H1 (cell line): ENCODE measurements around the gene PTPRT. TPM values are rescaled to one million over a fixed set of nuclear protein-coding genes. Genes with fewer than 3 reads are reported as not detected.

Experiments used
- CTCF ChIA-PET: fragments of 300-600 bp; sonication (Branson Sonifier 250); formaldehyde crosslinking; loops from one replicate; lab custom pipeline; 2021; ENCODE audit not compliant: partially characterized antibody; lab: Charles Lee
- POLR2A ChIA-PET: fragments of 300-600 bp; sonication (Branson Sonifier 250); formaldehyde crosslinking; loops from one replicate; lab custom pipeline; 2021; ENCODE audit warnings: inconsistent platforms; ENCODE audit not compliant: partially characterized antibody; lab: Charles Lee
- DNase-seq, 2 experiments: peaks; one replicate each; pipeline versions ENCODE4 v3.0.0 to v3.0.0-alpha.2; 2010 to 2022; ENCODE audit warnings: low spot score in 2 of 2, low read depth in 1 of 2, mixed read lengths in 1 of 2
- FAIRE-seq: peaks from 2 replicates; lab custom pipeline; 2011; peaks lifted over from hg19 to GRCh38; lab: Jason Lieb, UNC
- H2AFZ ChIP-seq: 2 replicates; pipeline ENCODE4 v1.8.1; 2012; ENCODE audit warnings: low read length, inconsistent platforms
- H2AK5ac ChIP-seq: 2 replicates; pipeline ENCODE4 v1.6.1; 2013; ENCODE audit warnings: low read depth, low read length
- H2BK120ac ChIP-seq: replicated peaks from 2 replicates; pipeline ENCODE3; 2013; ENCODE audit warnings: low read depth, low read length, inconsistent platforms
- H2BK12ac ChIP-seq: 2 replicates; pipeline ENCODE4 v1.6.1; 2013; ENCODE audit warnings: low read depth, low read length
- H2BK15ac ChIP-seq: 2 replicates; pipeline ENCODE4 v1.6.1; 2013; ENCODE audit warnings: low read length
- H2BK20ac ChIP-seq: 2 replicates; pipeline ENCODE4 v1.6.1; 2013; ENCODE audit warnings: low read length
- H2BK5ac ChIP-seq: 2 replicates; pipeline ENCODE4 v1.6.1; 2013; ENCODE audit warnings: low read depth, low read length
- H3K14ac ChIP-seq: 2 replicates; pipeline ENCODE4 v1.6.1; 2013; ENCODE audit warnings: inconsistent platforms; ENCODE audit not compliant: insufficient read length
- H3K18ac ChIP-seq: 2 replicates; pipeline ENCODE4 v1.6.1; 2013; ENCODE audit warnings: low read length; ENCODE audit errors: extremely low read depth
- H3K23ac ChIP-seq: 2 replicates; pipeline ENCODE4 v1.6.1; 2013; ENCODE audit warnings: inconsistent platforms; ENCODE audit not compliant: insufficient read length
- H3K23me2 ChIP-seq: 2 replicates; pipeline ENCODE4 v1.6.1; 2013; ENCODE audit warnings: low read depth, low read length
- H3K27ac ChIP-seq: 2 replicates; pipeline ENCODE4 v1.6.1; 2011; ENCODE audit warnings: low read depth, low read length, inconsistent platforms
- H3K27me3 ChIP-seq, 4 experiments: replicated peaks in 1 of 4; 1 replicate in 1 of 4; 2 replicates in 3 of 4; pipeline versions ENCODE4 v1.6.1 to v1.8.1; 2011 to 2013; ENCODE audit warnings: low read length in 3 of 4, mild to moderate bottlenecking in 3 of 4, inconsistent platforms in 2 of 4, mixed read lengths in 2 of 4, moderate library complexity in 1 of 4; ENCODE audit not compliant: control insufficient read depth in 3 of 4, insufficient read depth in 3 of 4; ENCODE audit errors: extremely low read depth in 1 of 4
- H3K36me3 ChIP-seq, 4 experiments: 2 replicates each; pipeline versions ENCODE4 v1.6.1 to v1.8.1; 2011 to 2013; ENCODE audit warnings: mild to moderate bottlenecking in 4 of 4, low read length in 3 of 4, moderate library complexity in 2 of 4, control low read depth in 1 of 4, inconsistent platforms in 1 of 4; ENCODE audit not compliant: insufficient read depth in 4 of 4, control insufficient read depth in 2 of 4
- H3K4ac ChIP-seq: replicated peaks from 2 replicates; pipeline ENCODE3; 2013; ENCODE audit warnings: low read length, low read depth, mixed read lengths, inconsistent platforms; ENCODE audit not compliant: insufficient read length
- H3K4me1 ChIP-seq, 4 experiments: replicated peaks in 1 of 4; 1 replicate in 1 of 4; 2 replicates in 3 of 4; pipeline versions ENCODE4 v1.6.1 to v1.8.1; 2011 to 2013; ENCODE audit warnings: low read length in 3 of 4, inconsistent platforms in 2 of 4, mixed read lengths in 1 of 4; ENCODE audit not compliant: insufficient read depth in 4 of 4, control insufficient read depth in 3 of 4
- H3K4me2 ChIP-seq, 2 experiments: 2 replicates each; pipeline versions ENCODE4 v1.6.1 to v1.8.1; 2011 to 2013; ENCODE audit warnings: low read depth in 2 of 2, low read length in 2 of 2, control low read depth in 1 of 2, inconsistent platforms in 1 of 2, mild to moderate bottlenecking in 1 of 2; ENCODE audit not compliant: insufficient read depth in 1 of 2
- H3K4me3 ChIP-seq, 4 experiments: fragments of 200-600, 300-600 bp in 1 of 4; sonication (generic), shearing (Covaris generic), sonication (Bioruptor Twin) in 1 of 4; 2 replicates each; pipeline versions ENCODE4 v1.5.1 to v1.8.1; 2011 to 2016; ENCODE audit warnings: low read length in 4 of 4, low read depth in 3 of 4, control low read depth in 2 of 4, inconsistent platforms in 2 of 4, mild to moderate bottlenecking in 2 of 4, mixed read lengths in 1 of 4, moderate library complexity in 1 of 4; ENCODE audit not compliant: insufficient read depth in 2 of 4; ENCODE audit errors: extremely low read depth in 1 of 4
- H3K56ac ChIP-seq: replicated peaks from 2 replicates; pipeline ENCODE3; 2013; ENCODE audit warnings: low read depth, mild to moderate bottlenecking, mixed read lengths, low read length, inconsistent platforms; ENCODE audit not compliant: insufficient read length
- H3K79me1 ChIP-seq: 2 replicates; pipeline ENCODE4 v1.6.1; 2013; ENCODE audit warnings: low read depth, low read length, control low read depth
- H3K79me2 ChIP-seq, 2 experiments: 2 replicates each; pipeline versions ENCODE4 v1.6.1 to v1.8.1; 2012 to 2013; ENCODE audit warnings: low read length in 2 of 2, mild to moderate bottlenecking in 2 of 2, inconsistent platforms in 1 of 2; ENCODE audit not compliant: insufficient read depth in 2 of 2, control insufficient read depth in 1 of 2
- H3K9ac ChIP-seq, 4 experiments: replicated peaks in 1 of 4; 1 replicate in 1 of 4; 2 replicates in 3 of 4; pipeline versions ENCODE4 v1.6.1 to v1.8.1; 2011 to 2013; ENCODE audit warnings: low read depth in 3 of 4, low read length in 3 of 4, control low read depth in 2 of 4, mild to moderate bottlenecking in 2 of 4, moderate library complexity in 2 of 4, inconsistent platforms in 1 of 4; ENCODE audit errors: extremely low read depth in 1 of 4
- H3K9me3 ChIP-seq, 2 experiments: 2 replicates each; pipeline versions ENCODE4 v1.6.1 to v1.8.1; 2012 to 2013; ENCODE audit warnings: mild to moderate bottlenecking in 2 of 2, moderate library complexity in 2 of 2, control low read depth in 1 of 2, inconsistent platforms in 1 of 2, low read depth in 1 of 2, low read length in 1 of 2, mixed read lengths in 1 of 2; ENCODE audit not compliant: insufficient read depth in 2 of 2
- H4K20me1 ChIP-seq, 2 experiments: replicated peaks in 1 of 2; 2 replicates each; pipeline versions ENCODE3 to v1.8.1; 2011 to 2013; ENCODE audit warnings: inconsistent platforms in 2 of 2, low read length in 2 of 2, mild to moderate bottlenecking in 1 of 2; ENCODE audit not compliant: insufficient read depth in 2 of 2, control insufficient read depth in 1 of 2
- H4K5ac ChIP-seq: 2 replicates; pipeline ENCODE4 v1.6.1; 2013; ENCODE audit warnings: low read length, low read depth, mixed read lengths, inconsistent platforms; ENCODE audit not compliant: insufficient read length
- H4K8ac ChIP-seq: 2 replicates; pipeline ENCODE4 v1.8.0; 2013; ENCODE audit warnings: mild to moderate bottlenecking, moderate library complexity, low read length, inconsistent platforms; ENCODE audit not compliant: insufficient read depth; ENCODE audit errors: extremely low read depth
- H4K91ac ChIP-seq: replicated peaks from 2 replicates; pipeline ENCODE3; 2013; ENCODE audit warnings: low read length, mixed read lengths, inconsistent platforms; ENCODE audit not compliant: insufficient read length
- ATF2 ChIP-seq: IDR thresholded peaks from 2 replicates; pipeline ENCODE4 v1.6.1; 2012; ENCODE audit warnings: low read length, inconsistent platforms
- BCL11A ChIP-seq, 2 experiments: IDR thresholded peaks; one replicate each; pipeline ENCODE4 v1.6.1; 2011; ENCODE audit warnings: low read depth in 2 of 2, low read length in 2 of 2, mild to moderate bottlenecking in 2 of 2
- HDAC2 ChIP-seq, 2 experiments: fragments of 300-600 bp in 1 of 2; sonication (generic) in 1 of 2; IDR thresholded peaks; 2 replicates each; pipeline ENCODE4 v1.6.1; 2011 to 2012; ENCODE audit warnings: low read depth in 2 of 2, low read length in 2 of 2, mild to moderate bottlenecking in 2 of 2, moderate library complexity in 2 of 2, borderline replicate concordance in 1 of 2, inconsistent platforms in 1 of 2
- KDM4A ChIP-seq: IDR thresholded peaks from one replicate; pipeline ENCODE4 v1.7.1; 2012; ENCODE audit warnings: low read depth, mild to moderate bottlenecking, moderate library complexity, low read length, inconsistent platforms; ENCODE audit not compliant: severe bottlenecking
- NRF1 ChIP-seq: IDR thresholded peaks from 2 replicates; pipeline ENCODE4 v1.6.1; 2011; ENCODE audit warnings: mild to moderate bottlenecking, low read depth, low read length, improper control_type of control experiment
- POLR2AphosphoS5 ChIP-seq: IDR thresholded peaks from 2 replicates; pipeline ENCODE4 v1.6.1; 2011; ENCODE audit warnings: low read depth, low read length
- whole genome bisulfite sequencing, 2 experiments: shearing (Covaris generic) in 1 of 2; methylation state at CpG; one replicate each; pipeline versions ENCODE4 v1.1.6 to v1.1.7; 2013 to 2015; ENCODE audit warnings: low lambda C conversion rate in 2 of 2, mixed read lengths in 2 of 2, inconsistent platforms in 1 of 2, low coverage in 1 of 2, missing lambda C conversion rate in 1 of 2; ENCODE audit not compliant: insufficient replicate concordance in 2 of 2, insufficient coverage in 1 of 2, insufficient read length in 1 of 2; ENCODE audit errors: extremely low coverage in 1 of 2, missing lambda C conversion rate in 1 of 2; 5-methylcytosine and 5-hydroxymethylcytosine counted together
- polyA plus RNA-seq, 7 experiments: library from polyadenylated mRNA; depleted of rRNA in 3 of 7; stranded (reverse) in 5 of 7; unstranded in 2 of 7; fragments of >200 nt in 5 of 7; fragments of 200-250 nt in 2 of 7; gene quantifications; 1 replicate in 5 of 7; 2 replicates in 1 of 7; 4 replicates in 1 of 7; pipeline versions ENCODE4 v1.2.1 to v1.2.3, GENCODE V29; 2011 to 2013; ENCODE audit warnings: missing spikeins in 2 of 7, mixed read lengths in 2 of 7
- total RNA-seq: library from RNA; stranded (reverse); fragmentation: NEBNext Ultra II Directional; extraction: Animal tissue kit (Norgen Biotek cat#: 25700); gene quantifications from 2 replicates; pipeline ENCODE4 v1.2.1, GENCODE V29; 2021

Gene PTPRT
- total and polyA plus RNA-seq, 2 of the 8 experiments (the other 6 are each of a cell fraction or from before 2014, with no cell fraction given), result 0.33 to 1.8 TPM

DNA sequence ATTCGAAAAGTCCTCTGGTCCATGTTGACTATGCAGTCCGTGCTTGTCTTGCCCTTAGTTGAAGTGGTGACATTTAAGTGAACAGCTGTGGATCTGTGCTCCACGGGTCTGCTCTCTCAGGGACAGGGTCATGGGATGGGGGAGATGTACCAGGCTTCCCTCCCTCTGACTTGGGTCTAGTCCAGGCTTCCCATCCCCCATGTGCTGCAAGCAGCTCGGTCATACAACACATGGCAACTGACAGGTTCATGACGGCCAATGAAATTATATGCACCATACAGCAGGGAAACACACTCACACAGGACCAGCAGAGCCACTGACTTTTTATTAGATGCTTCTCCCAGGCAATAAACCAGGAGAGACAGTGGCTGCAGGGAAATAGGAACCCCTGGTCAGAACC lies 201.4 kb downstream of the PTPRT start:
- no peak overlapping the region for H2AK5ac ChIP-seq
- H3K14ac ChIP-seq, result no peak overlapping the region
- H3K18ac ChIP-seq, result no peak overlapping the region
- no peak overlapping the region for H4K8ac ChIP-seq
- H2BK20ac ChIP-seq, result no peak overlapping the region
- ChIA-PET POLR2A (no interaction called here), CTCF (no interaction called here)
- no peak for DNase-seq
- 93% methylated on average over 5 of the region's 5 CpGs; no CpG with 5 or more reads in 1 of the 2 experiments for WGBS, 2 experiments
- H3K79me1 ChIP-seq, result no peaks in the 10 kb centered on the region
- H3K79me2 ChIP-seq, result no peaks in the 10 kb centered on the region
- H3K9me3 ChIP-seq, result no peaks in the 10 kb centered on the region
- no peaks in the 10 kb centered on the region for H4K20me1 ChIP-seq
- H3K4me2 ChIP-seq, result no peak overlapping the region
- H3K4me1 ChIP-seq, result peaks cover 0 to 4% (median 2%) of the 10 kb centered on the region in 4 experiments; a peak in 4 of 7 replicates
- no peak overlapping the region for H2BK15ac ChIP-seq
- FAIRE-seq, result no peak
- H3K4me3 ChIP-seq, result no peak overlapping the region
- no peak overlapping the region for H4K5ac ChIP-seq
- no peak for TF ChIP-seq NRF1
- no peak for TF ChIP-seq KDM4A
- TF ChIP-seq ATF2, result no peak
- no peak for TF ChIP-seq POLR2AphosphoS5
- no peak for TF ChIP-seq HDAC2 (IDR thresholded peaks at IDR 0.05; ENCODE audit: borderline replicate concordance in 1 of 2, low read depth in 2 of 2, low read length in 2 of 2)
- TF ChIP-seq BCL11A (IDR thresholded peaks at IDR 0.05; ENCODE audit: low read depth in 2 of 2, low read length in 2 of 2), result no peak
- no peak overlapping the region for H3K23ac ChIP-seq
- H3K23me2 ChIP-seq, result no peaks in the 10 kb centered on the region; the same call in 1 of the 2 replicates
- no peaks in the 10 kb centered on the region for H3K27me3 ChIP-seq
- H2BK5ac ChIP-seq, result no peak overlapping the region
- H3K56ac ChIP-seq, result no peak overlapping the region
- H2BK120ac ChIP-seq, result no peak overlapping the region
- no peak overlapping the region for H4K91ac ChIP-seq
- H2AFZ ChIP-seq, result no peak overlapping the region
- no peak overlapping the region for H3K9ac ChIP-seq
- no peak overlapping the region for H2BK12ac ChIP-seq
- H3K27ac ChIP-seq, result no peak overlapping the region
- H3K36me3 ChIP-seq, result no peaks in the 10 kb centered on the region
- no peak overlapping the region for H3K4ac ChIP-seq
